Stimulated activated CD4-positive, alpha-beta T cell treated with anti-CD3 and anti-CD28 coated beads, Interleukin-1b, Interleukin-23, amount 100 ng/mL, for 48 hours (primary cell): Measurements from ENCODE around the gene MED12L.
"Not testable (repeated sequence)": the region's sequence is repeated elsewhere in the genome, so short reads cannot be mapped to it uniquely, and the experiment has no call there.

Source experiments
- DNase-seq: peaks from one replicate; pipeline ENCODE4 v3.0.0-alpha.2; 2020

Gene MED12L

DNA sequence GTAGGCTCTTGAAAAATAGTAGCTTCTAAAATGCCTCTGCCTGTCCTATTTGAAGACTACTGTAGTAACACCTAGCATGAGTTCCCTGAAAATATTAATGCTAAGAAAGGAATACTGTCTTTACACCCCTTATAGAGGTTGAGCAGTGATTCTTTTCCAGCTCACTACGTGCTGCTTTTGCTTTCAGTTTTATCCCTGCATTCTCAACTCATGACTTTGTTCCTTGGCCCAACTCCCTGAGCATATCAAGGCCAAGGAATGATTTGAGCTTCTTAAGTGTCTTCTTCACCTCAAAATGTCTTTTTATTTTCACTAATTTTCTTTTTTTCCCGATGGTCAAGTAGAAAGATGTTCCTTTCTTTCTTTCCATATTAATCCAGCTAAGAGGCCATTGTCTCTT is 260.4 kb downstream of the MED12L start:
- no peak for DNase-seq

DNA sequence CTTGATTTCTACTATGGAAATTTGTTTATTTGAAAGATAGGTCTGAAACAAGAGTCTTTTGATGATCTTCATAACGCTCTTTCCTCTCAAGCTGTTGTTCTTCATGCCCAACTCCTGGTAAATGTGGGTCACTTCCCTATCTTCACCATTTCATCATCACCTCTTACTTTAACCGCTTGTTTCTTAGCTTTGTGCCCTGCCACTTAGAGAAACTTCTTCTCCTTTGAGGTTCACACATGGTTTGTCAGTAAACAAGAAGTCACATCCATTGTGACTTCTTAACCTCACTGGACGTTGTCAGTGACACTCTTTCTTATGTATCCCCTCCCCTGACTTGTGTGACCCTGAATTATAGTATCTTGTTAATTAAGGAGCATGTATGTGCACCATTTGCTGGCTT is 260.8 kb downstream of the MED12L start:
- DNase-seq = no peak

DNA sequence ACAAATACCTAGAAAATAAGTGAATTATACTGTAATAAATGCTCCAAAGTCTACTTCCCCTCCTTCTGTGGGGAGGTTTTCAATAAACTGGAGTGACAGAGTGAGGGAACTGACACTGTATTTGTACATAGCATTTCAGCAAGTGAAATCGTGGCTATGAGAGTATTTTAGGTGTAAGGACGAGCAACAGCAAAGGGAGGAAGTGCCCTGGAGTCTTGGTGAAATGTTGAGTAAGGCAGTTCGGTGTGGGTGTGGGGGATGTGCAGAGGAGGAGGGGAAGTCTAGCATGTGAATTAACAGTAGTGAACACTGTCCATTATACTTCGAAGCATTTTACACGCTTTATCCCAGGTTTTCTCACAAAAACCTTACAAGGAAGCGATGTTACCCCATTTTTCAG is 262.0 kb downstream of the MED12L start:
- DNase-seq = no peak

DNA sequence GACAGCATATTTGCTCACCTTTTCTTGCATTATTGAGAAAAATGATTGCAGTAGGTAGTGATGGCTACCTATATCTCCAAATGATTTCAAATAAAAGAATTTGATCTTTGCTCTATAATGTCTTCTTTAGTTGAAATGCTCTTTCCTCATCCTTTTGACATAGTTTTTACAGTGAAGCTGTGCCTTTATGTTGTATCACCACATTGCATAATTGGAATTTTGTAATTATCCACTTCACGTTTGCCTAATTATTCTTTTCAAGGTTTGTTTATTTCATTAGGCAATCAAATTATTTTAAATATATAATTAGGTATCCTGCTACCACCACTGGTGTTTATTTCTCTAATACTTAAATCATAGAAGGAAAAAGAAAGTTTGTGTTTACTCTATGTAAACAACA is 265.2 kb downstream of the MED12L start:
- DNase-seq = no peak

DNA sequence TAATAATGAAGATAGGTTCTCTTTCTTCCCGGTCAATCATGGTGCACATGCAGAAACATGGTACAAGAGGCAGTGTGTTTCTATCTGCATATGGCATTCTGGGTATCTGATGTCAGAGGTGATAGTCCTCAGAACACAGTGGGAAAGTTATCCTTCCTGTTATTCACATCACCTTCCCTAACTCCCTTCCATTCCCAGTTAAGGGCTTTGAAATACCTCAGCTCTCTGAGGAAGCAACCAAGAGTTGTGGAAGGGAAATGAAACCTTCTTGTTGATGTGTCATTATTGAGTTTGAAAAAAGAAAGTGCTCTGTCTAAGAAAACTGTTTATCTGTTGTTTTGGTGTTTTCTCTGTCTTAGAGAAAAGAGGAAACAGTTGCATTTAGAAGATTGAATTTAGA is 265.8 kb downstream of the MED12L start:
- no peak for DNase-seq

DNA sequence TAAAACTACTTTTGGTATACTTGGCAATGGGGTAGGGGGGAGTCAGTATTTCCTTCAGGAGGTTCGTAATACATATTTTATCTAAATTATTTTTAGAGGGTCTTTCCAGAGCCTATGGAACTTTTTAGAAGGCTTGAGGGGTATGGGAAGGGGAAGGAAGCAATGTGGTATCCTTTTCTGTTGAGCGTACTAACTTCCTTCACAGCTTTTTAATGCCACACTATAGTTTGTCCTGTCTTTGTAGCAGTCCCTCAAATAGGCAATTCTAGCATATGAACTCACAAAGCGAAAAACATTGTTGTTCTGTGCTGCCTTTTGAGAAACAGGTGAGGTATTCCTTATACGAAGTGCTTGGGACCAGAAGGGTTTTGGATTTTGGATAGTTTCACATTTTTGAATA is 266.2 kb downstream of the MED12L start:
- no peak for DNase-seq

DNA sequence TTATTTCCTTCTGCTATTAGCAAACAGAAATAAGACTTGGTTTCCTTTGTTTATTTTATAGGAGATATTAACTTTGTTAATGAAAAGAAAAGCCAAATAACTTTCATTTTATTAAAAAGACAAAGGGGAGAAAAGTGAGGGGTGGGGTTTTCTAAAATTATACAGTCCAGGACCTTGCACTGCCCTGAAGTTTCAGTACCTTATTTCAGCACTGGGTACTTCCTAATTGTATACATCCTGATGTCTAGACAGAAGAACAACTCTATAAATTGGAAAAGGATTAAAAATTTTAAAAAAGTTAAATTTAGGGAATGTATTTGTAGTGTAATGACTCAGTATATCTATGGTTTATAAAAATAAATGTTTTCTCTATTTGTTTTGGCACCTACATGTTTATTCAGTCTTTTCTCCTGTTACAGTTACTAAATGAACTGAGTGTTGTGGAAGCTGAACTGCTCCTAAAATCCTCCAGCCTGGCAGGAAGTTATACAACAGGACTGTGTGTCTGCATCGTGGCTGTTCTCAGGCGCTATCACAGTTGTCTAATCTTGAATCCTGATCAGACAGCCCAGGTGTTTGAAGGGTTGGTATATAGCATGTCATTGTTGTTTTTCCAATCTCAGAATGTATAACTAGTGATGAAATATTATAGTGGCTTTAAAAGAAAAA is 271.5 kb downstream of the MED12L start:
- no peak for DNase-seq

DNA sequence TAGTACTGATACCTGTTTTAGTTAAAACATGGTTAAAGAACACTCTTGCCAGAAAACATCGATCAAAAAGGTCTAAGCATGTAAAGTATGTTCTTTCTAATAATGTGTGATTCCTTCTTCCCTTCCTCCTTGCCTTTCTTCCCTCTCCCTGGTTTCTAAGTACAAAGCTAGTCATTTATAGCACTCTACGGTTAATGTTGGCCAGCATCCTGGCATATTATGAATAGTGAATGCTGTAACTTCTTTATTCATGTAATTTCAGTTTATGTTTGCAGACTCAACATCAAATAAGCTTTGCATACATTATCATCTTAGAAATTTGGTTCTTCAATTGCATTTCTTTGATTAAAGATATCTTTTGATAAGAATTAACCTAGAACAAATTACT is 272.0 kb downstream of the MED12L start:
- no peak for DNase-seq

DNA sequence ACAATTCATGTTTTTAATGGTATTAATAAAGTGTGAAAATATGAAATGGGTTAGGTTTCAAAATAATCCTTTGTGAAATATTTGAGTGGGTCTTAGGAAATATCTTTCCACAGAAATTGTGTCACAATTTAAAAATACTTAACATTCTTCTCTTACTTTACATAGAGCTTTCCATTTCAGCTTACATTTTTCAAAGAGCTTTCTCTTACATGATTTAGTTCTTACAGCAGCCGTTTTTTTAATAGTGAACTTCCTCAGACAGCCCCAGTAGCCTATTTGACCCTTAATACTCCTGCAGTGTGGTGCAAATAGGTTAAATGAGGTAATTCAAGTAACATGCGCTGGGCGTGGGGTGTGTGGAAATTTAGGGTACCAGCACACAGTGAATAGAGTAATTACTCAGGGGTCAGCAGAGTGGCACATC is 277.3 kb downstream of the MED12L start:
- DNase-seq = no peak

DNA sequence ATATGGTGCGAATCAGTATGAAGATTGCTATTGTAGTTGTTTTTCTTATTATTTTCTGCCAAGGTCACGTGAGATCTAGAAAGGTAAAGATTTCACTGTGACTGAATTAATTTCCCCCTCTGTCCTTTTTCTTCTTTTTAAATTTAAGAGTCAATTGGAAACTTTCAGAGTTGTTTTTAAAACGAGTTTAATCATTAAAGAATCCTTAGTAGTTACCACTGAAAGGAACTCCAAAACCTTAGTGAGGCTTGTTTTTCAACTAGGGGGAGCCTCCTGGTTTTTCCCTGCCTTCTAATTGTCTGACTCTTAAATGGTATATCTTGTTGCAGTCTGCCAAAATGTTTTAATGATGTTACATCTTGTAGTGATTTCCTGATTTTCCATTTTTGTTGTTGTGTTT is 281.5 kb downstream of the MED12L start:
- no peak for DNase-seq

DNA sequence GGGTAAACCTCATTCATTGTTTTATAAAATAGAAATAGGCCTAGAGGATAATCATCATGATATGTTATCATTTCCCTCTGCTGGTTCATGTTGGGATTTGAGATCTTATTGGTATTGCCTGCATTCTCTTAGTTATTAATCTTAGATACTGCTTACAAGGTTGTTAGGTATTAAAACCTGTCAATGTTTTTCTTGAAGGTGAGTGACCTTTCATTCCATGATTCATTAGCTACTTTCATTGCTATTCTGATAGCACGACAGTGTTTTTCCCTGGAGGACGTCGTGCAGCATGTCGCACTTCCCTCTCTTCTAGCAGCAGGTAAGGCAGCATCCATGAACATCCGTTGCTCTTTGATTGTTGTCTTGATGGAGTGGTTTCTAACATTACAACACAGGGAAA is 282.0 kb downstream of the MED12L start:
- no peak for DNase-seq

DNA sequence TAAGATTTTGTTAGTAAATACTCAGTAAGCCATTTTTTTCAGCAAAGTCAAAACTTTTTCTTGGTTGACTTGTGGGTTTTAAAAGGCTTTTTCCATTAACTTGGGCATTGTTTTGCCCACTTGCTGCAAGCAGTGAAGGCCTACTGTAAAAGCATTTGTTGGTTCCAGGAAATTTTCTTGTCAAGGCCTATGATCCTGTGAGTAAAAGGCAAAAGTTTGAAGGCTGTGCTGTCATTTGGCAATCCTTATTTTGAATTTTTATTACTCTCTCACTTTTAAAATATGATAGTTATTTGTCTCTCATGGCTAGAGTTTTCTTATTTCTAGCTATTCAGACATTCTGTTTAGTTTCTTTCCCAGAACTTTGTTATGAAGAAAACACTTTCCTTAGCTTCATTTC is 286.1 kb downstream of the MED12L start:
- no peak for DNase-seq

DNA sequence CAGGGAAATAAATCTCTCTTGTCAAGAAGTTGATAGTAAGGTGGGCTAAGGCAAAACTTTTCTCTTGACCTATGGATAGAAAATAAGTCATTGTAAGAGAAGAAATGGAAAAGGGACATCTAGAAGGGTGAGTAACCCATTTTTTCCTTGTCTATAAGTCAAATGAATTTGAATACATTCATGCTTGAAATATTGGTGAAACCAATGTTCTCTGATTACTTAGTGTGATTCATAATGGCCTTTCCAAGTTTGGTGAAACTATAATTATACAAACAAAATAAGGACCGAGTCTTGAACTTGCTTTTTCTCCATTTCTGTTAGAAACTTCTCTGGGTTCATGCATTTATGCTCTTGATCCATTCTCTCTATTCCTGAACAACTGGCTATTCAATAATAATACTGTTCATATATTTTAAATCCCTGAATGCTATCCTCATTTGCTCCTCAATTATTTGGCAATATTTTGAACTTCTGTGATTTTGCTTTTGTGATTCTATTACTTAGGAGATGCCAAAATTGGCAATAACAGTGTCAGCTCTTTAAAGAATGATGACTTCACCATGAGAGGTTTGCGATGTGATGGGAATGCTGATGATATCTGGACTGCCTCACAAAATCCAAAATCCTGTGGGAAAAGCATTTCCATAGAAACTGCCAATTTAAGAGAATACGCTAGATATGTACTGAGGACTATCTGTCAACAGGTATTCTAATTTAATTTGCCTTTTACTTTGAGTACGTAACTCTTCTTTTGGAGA is 286.8 kb downstream of the MED12L start:
- DNase-seq = no peak

DNA sequence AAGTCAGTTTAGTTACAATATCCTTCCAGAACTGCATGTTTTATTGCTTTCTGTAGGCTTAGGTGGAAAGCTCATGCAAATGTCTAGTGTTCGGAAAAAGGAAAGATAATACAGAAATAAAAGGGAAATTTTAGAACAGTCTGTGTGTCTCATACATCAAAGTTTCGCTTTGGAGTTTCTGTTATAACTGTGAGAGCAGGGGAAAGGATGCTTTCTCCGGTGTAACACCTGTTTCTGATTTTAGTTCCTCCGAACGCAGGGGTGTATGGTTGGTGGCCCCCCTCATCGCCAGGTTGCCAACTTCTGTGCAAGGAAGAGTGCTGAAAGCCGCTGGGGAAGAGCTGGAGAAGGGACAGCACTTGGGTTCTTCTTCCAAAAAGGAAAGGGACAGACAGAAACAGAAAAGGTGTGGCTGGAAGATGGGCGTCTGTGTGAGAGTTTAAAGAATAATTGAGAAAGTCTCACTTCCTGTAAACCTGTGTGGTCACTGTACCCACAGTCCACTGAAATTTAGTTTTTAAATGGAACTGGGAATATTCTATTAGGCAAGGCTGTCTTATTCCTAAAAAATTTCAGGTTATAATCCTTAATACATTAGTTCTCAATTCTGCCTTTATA is 292.4 kb downstream of the MED12L start:
- DNase-seq = no peak

DNA sequence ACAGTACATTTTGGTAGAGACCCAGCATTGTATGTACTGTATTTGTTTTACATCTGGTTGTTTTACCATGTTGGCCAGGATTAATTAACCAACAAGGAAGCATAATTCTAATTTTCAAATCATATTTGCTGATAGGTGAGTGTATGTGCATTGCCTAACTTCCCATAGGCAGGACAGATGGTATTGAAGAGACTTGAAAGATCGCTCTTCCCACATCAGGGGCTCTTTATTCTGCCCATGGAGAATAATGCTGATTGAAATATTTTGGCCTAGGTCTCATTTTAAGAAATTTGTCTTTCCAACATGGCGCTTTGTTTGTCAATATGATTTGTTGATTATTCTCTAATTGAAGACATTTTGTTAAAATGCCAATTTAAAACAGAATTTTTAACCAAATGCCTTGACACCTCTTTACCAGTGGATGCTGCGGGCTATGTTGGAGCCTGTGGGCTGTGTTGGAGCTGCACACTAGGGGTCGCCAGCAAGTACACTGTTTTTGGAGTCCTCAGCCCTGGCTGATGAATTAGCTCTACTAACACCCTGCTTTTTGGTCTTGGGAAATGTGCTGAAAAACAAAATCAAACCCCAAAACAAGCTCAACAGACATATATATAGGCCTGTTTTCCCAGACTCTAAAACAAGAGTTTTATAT is 293.7 kb downstream of the MED12L start:
- DNase-seq = peak; percentile 3

DNA sequence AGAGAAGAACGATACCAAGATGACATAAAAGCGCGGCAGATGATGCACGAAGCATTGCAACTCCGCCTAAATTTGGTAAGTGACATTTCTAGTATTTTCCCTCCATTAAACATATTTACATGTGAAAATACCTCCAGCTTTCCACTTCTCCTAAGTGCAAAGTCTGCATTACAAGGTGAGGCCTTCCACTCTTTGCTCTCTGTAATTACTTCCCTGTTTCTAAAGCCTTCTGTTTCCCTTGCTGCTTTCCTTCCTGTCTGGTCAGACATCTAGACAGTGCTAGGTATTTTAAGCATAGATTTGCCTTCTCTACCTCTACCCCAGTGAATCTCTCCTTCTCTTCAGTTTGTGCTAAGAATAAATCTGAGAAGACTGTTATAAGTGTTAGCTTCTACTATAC is 297.2 kb downstream of the MED12L start:
- no peak for DNase-seq

DNA sequence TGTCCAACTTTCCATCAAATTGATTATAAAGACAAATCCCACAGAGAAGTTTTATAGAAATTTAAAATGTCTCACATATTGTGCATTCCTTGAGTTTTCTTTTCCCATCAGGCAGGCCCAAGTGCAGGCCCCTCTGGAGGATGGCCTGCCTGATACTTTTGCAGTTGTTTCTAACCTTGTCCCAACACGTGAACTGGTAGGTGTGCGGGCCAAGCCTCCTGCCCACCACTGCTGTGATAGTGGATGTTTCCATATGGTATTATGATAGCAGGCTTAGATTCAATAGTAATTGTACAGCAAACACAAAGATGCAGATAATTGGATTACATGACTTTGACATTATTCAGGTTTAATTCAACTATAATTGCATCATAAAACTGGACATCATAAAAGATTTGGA is 297.6 kb downstream of the MED12L start:
- DNase-seq = no peak

DNA sequence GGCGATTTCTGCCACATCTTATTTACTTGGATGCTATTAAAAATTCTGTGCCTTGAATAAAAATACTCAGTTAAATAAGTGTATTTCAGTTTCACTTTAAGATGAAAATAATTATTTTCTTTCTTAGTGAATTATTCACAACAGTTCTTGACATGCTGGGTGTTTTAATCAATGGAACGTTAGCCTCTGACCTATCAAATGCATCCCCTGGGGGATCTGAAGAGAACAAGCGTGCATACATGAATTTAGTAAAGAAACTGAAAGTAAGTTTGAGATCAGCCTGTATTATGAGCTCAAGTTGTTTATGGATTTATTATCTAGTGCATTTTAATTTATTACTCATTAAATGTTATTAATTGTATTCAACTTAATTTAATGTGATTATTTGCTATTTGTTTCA is 298.5 kb downstream of the MED12L start:
- no peak for DNase-seq

DNA sequence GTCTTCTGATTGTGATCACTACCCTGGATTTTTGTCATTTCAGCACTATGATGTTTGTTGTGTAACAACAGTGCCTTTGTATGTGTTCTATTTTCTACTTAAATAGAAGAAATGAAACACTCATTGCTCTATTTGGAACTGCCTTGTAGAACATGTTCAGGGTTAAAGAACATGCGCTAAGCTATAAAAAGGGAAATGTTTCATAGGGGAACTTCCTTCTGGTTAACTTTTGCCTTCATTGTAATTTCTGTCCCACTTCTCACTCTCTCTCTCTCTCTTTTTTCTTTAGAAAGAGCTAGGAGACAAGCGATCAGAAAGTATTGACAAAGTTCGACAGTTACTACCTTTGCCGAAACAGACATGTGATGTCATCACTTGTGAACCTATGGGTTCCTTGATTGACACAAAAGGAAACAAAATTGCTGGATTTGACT is 299.3 kb downstream of the MED12L start, which contains the start of gene P2RY12:
P2RY12 (minus strand) TSS at position 13 of the 434 bp plus-strand sequence. CDS start 45,908 bp downstream, outside the sequence.
- no peak for DNase-seq

DNA sequence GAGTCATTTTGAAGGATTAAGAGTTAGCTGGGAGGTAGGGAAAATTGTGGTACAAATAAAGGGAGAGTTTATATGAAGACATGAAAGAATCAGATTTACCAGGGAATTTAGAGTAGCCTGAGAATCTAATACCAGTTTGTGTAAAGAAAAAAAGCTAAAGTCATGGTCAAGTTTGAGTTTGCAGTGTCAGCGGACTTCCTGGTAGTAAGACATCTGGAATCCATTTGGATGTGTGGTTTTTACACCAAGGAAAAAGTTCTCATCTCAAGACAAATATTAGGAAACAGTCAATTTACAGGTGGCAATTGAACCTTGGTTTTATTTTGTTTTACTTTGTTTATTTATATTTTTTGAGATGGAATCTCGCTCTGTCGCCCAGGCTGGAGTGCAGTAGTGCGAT is 300.6 kb downstream of the MED12L start:
- no peak for DNase-seq

DNA sequence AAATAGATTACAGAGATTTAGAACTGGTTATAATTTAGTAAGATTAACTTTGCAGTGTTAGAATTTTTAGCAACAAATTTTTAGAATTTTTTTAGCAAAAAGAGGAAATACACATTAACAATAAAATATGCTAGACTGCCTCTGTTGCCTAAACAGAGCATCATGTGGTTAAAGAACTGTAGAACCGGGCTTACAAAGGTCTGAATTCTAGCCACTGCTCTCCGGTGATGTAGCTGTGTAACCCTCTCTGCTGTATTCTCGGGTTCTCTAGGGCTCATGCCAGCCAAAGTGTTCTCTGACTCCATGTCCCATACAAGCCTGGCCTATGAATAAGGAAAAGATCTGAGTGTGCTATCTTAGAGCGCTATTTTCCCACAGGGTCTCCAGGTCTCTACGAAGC is 302.0 kb downstream of the MED12L start:
- no peak for DNase-seq

DNA sequence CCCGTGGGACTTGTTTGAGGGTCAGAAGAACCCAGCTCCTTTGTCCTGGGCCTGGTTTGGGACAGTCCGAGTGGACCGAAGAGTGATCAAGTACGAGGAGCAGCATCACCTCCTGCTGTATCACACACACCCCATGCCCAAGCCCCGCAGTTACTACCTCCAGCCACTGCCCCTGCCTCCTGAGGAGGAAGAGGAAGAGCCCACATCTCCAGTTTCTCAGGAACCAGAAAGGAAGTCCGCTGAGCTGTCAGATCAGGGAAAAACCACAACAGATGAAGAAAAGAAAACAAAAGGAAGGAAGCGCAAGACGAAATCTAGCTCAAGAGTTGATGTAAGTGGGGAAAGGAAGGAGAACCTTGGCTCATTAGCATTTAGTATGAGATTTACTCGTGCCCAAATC is 302.4 kb downstream of the MED12L start:
- DNase-seq = no peak

DNA sequence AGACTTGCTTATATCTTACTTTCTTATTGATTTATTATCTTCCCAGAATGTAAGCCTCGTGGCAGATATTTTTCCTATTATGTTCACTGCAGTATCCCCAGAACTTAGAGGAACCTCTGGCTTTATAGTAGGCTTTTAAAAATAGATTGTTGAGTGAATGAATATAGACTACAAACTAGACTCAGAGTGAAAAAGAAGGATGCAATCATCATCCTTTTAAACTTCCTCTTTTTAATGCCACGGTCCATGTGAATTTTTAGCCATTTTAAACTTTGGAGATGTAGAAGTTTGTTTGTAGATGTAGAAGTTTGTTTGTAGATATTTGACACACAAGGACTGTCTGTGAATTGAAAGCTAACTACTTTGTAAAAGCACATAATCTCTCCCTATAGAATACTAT is 306.3 kb downstream of the MED12L start:
- DNase-seq = no peak

DNA sequence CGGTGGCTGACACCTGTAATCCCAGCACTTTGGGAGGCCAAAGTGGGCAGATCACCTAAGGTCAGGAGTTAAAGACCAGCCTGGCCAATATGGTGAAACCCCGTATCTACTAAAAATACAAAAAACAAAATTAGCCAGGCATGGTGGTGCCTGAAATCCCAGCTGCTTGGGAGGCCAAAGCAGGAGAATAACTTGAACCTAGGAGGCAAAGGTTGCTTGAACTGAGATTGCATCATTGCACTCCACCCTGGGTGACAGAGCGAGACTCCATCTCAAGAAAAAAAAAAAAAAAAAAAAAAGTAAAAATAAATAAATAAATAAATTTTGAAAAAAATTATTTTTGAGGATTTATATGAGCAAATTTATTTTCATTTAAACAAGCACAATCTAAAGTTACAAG is 306.7 kb downstream of the MED12L start:
- DNase-seq = not testable (repeated sequence)
